Vagina (tissue), 2 donors: ENCODE results near the gene PPP2R3B. TPM values are rescaled to one million over a fixed set of nuclear protein-coding genes. Genes with fewer than 3 reads are reported as not detected.

ENCODE experiments used
- DNase-seq, 2 donors: peaks; one replicate each; pipeline ENCODE4 v3.0.0-alpha.2; 2017; ENCODE audit errors: extremely low spot score in 2 of 2
- H3K27ac ChIP-seq: fragments of 200-600 bp; sonication (generic); one replicate; pipeline ENCODE4 v1.5.1; 2019
- H3K27me3 ChIP-seq: fragments of 200-600 bp; sonication (generic); one replicate; pipeline ENCODE4 v1.5.1; 2019
- H3K36me3 ChIP-seq, 2 donors: fragments of 200-600 bp; sonication (generic); one replicate each; pipeline ENCODE4 v1.5.1; 2017 to 2019
- H3K4me1 ChIP-seq: fragments of 200-600 bp; sonication (generic); one replicate; pipeline ENCODE4 v1.5.1; 2019
- H3K4me3 ChIP-seq, 2 donors: fragments of 200-600 bp; sonication (generic); 1 replicate in 1 of 2; 2 replicates in 1 of 2; pipeline ENCODE4 v1.5.1; 2016 to 2019
- H3K9me3 ChIP-seq: fragments of 200-600 bp; sonication (generic); one replicate; pipeline ENCODE4 v1.5.1; 2019
- POLR2A ChIP-seq, 2 donors: fragments of 450-650 bp; IDR thresholded peaks; one replicate each; pipeline ENCODE4 v1.6.1; 2017; ENCODE audit warnings: antibody characterized with exemption in 2 of 2, mild to moderate bottlenecking in 2 of 2, moderate library complexity in 2 of 2
- POLR2AphosphoS5 ChIP-seq, 2 donors: sonication (generic); formaldehyde crosslinking; IDR thresholded peaks; one replicate each; pipeline ENCODE4 v1.9.0; 2017; ENCODE audit warnings: antibody characterized with exemption in 2 of 2, mild to moderate bottlenecking in 2 of 2, low read depth in 1 of 2; ENCODE audit not compliant: insufficient read depth in 1 of 2
- intact Hi-C: fragments of 100-400 bp; cut with DNase I; formaldehyde crosslinking; loops from one replicate; pipeline ENCODE4 v1.15.1; 2023
- total RNA-seq: library from RNA; depleted of rRNA; stranded (reverse); fragments of >200 nt; gene quantifications from one replicate; pipeline ENCODE4 v1.2.3, GENCODE V29; 2016
- TF ChIP-seq, protein P1 (sequence below), 3 experiments: fragments of 450-650 bp in 2 of 3; fragments of 200-600 bp in 1 of 3; sonication (generic) in 1 of 3; IDR thresholded peaks; one replicate each; pipeline ENCODE4 v1.5.1; 2017 to 2019; ENCODE audit warnings: antibody characterized with exemption in 3 of 3, mild to moderate bottlenecking in 2 of 3, moderate library complexity in 2 of 3

PPP2R3B gene
- total RNA-seq, 1 donor from 2014 or later, result 28.5 TPM

DNA sequence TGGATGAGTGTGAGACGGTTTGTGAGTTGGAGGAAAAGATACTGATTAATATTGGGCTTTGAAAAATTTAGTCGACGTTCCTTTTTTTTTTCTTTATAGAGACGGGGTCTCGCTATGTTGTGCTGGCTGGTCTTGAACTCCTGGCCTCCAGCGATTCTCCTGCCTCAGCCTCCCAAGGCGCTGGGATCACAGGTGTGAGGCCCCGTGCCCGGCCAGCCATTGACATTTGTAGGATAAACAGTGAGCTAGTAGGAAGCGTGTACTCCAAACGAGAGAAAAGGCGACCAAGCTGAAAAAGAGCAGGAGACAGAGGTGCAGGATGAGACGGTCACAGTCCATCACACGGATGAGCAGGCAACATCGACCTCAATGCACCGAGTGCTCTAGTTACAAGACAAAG lies 19.4 kb downstream of the PPP2R3B start:
- TF ChIP-seq POLR2A (IDR thresholded peaks at IDR 0.05), result no peak
- TF ChIP-seq, protein P1, sequence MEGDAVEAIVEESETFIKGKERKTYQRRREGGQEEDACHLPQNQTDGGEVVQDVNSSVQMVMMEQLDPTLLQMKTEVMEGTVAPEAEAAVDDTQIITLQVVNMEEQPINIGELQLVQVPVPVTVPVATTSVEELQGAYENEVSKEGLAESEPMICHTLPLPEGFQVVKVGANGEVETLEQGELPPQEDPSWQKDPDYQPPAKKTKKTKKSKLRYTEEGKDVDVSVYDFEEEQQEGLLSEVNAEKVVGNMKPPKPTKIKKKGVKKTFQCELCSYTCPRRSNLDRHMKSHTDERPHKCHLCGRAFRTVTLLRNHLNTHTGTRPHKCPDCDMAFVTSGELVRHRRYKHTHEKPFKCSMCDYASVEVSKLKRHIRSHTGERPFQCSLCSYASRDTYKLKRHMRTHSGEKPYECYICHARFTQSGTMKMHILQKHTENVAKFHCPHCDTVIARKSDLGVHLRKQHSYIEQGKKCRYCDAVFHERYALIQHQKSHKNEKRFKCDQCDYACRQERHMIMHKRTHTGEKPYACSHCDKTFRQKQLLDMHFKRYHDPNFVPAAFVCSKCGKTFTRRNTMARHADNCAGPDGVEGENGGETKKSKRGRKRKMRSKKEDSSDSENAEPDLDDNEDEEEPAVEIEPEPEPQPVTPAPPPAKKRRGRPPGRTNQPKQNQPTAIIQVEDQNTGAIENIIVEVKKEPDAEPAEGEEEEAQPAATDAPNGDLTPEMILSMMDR (IDR thresholded peaks at IDR 0.05), result no peak
- no peak for TF ChIP-seq POLR2AphosphoS5 (IDR thresholded peaks at IDR 0.05; ENCODE audit: insufficient read depth in 1 of 2, low read depth in 1 of 2)
- no peak overlapping the region for H3K4me3 ChIP-seq
- no peaks in the 10 kb centered on the region for H3K27me3 ChIP-seq
- intact Hi-C loops, result no loop called here
- H3K36me3 ChIP-seq, result no peaks in the 10 kb centered on the region
- no peak overlapping the region for H3K27ac ChIP-seq
- no peak for DNase-seq
- no peaks in the 10 kb centered on the region for H3K4me1 ChIP-seq
- no peaks in the 10 kb centered on the region for H3K9me3 ChIP-seq

DNA sequence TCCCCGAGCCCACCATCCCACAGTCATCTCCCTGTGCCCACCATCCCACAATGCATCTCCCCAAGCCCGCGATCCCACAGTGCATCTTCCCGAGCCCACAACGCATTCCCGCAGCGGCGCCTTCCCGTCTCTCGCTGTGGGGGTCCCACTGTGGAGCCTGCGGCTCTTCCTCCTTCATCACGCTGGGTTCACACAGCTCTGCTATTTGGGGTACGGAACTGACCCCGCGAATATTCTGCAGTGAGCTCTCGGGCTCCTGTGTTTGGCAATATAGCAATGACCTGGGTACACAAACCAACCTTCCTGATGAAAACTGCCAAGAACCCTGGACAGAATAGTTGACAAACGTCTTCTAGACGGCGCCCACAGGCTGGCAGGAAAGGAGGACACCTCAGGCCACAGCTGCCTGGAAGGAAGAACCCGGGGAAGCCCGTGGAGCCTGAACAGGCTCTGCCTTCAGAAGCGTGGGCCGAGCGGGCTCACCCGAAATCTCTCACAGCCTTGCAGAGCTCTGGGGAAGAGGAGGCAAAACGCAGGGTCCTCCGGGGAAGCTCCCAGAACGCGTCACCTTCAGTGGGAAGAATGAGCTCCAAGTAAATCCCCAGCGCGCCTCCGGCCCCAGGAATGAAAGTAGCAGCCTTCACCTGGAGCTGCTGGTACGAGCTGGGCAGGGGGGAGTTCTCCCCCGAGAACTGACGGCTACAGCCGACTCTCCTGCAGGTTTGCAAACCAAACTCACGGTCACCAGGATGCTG lies 22.9 kb downstream of the PPP2R3B start:
- H3K27ac ChIP-seq, result no peak overlapping the region
- intact Hi-C loops, result no loop called here

DNA sequence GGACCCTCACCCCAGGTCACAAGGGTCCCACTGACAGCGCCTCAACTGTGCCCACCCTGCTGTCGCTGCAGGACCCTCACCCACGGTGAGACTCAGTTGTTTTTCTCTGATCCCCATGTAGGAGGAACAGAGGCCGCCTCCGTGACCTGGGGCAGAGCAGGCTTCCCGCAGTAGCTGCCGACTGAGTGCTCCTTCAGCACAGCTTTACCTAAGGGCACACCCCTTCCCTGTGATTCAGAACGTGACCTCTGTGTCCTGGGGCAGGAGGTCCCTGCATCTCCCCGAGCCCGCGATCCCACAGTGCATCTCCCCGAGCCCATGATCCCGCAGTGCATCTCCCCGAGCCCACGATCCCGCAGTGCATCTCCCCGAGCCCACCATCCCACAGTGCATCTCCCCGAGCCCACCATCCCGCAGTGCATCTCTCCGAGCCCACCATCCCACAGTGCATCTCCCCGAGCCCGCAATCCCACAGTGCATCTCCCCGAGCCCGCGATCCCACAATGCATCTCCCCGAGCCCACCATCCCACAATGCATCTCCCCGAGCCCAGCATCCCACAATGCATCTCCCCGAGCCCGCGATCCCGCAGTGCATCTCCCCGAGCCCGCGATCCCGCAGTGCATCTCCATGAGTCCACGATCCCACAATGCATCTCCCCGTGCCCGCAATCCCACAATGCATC lies 23.6 kb downstream of the PPP2R3B start:
- Histone ChIP-seq H3K27me3 (no peaks in the 10 kb centered on the region), H3K36me3 (peaks cover 0 to 24% of the 10 kb centered on the region in 2 donors), H3K4me1 (no peaks in the 10 kb centered on the region), H3K9me3 (peaks cover 10% of the 10 kb centered on the region), H3K4me3 (no peak overlapping the region), H3K27ac (no peak overlapping the region)
- DNase-seq, result no peak
- intact Hi-C loops, result no loop called here
- TF ChIP-seq POLR2AphosphoS5 (IDR thresholded peaks at IDR 0.05; ENCODE audit: insufficient read depth in 1 of 2, low read depth in 1 of 2), result no peak
- no peak for TF ChIP-seq POLR2A (IDR thresholded peaks at IDR 0.05)
- TF ChIP-seq, protein P1 (IDR thresholded peaks at IDR 0.05), result no peak

More for the DNA sequence above, 22.9 kb downstream of the PPP2R3B start:
- DNase-seq, result no peak
- no peaks in the 10 kb centered on the region for H3K4me1 ChIP-seq
- peaks cover 0 to 24% of the 10 kb centered on the region in 2 donors for H3K36me3 ChIP-seq
- no peak overlapping the region for H3K4me3 ChIP-seq
- no peaks in the 10 kb centered on the region for H3K27me3 ChIP-seq
- TF ChIP-seq POLR2AphosphoS5 (IDR thresholded peaks at IDR 0.05; ENCODE audit: insufficient read depth in 1 of 2, low read depth in 1 of 2) (no peak), POLR2A (IDR thresholded peaks at IDR 0.05) (no peak)
- TF ChIP-seq, protein P1 (IDR thresholded peaks at IDR 0.05), result no peak
- H3K9me3 ChIP-seq, result peaks cover 10% of the 10 kb centered on the region

DNA sequence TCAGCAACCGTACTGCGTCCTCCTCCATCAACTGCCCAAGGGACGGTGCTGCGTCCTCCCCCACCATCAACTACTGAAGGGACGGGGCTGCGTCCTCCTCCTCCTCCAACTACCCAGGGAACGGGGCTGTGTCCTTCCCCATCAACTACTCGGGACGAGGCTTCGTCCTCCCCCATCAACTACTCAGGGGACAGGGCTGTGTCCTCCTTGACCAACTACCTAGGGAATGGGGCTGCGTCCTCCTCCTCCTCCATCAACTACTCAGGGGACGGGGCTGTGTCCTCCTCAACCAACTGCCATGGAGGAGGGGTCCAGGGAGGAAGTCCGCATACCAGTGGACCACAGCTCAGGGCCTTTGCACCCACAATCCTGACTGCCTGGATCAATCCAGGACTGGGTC lies 24.4 kb downstream of the PPP2R3B start:
- no peak for TF ChIP-seq POLR2AphosphoS5 (IDR thresholded peaks at IDR 0.05; ENCODE audit: insufficient read depth in 1 of 2, low read depth in 1 of 2)
- Histone ChIP-seq H3K27ac (no peak overlapping the region), H3K27me3 (no peaks in the 10 kb centered on the region), H3K36me3 (peaks cover 0 to 24% of the 10 kb centered on the region in 2 donors), H3K9me3 (peaks cover 10% of the 10 kb centered on the region), H3K4me1 (no peaks in the 10 kb centered on the region), H3K4me3 (no peak overlapping the region)
- DNase-seq, result no peak
- intact Hi-C loops, result no loop called here

DNA sequence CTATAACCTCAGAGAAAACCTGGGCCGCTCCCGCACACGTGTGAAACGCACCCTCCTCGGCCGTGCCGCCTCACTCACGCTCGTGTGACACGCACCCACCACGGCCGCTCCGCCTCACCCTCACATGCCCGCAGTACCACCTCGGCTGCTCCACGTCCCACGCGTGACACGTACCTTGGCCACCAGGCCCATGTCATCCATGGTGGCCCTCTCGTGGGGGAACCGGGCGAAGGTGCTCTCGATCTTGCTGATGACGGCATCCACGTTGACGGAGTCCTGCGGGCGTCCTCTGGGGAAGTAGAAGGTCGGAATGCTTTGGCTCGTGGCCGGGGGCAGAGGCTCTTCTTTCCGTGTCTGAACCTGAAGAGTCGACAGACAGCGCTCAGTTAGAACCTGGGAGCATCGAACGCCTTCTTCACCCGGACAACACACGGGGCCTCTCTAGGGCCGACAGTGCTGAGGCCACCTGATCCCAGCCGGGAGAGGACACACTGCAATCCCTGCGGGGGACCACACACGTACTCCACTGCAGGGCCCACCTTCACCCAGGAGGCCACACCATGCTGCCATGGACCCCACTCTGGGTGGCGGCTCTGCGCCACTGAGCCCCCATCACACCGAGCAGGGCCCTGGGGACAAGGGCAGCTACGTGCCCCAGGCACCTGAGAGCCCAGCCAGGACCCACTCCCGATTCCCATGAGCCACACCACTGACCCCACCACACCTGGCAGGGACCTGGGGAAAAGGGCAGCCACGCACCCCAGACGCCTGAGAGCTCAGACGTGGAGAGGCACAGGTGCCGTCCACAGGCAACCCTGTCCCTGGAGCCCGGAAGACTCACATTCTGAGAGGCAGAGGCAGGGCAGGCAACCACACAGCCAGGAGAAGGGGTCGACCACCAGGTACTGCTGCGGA lies 25.2 kb downstream of the PPP2R3B start:
- peaks cover 10% of the 10 kb centered on the region for H3K9me3 ChIP-seq
- H3K4me1 ChIP-seq, result no peaks in the 10 kb centered on the region
- no peak for DNase-seq
- H3K4me3 ChIP-seq, result no peak overlapping the region
- intact Hi-C loops, result no loop called here
- peaks cover 0 to 24% of the 10 kb centered on the region in 2 donors for H3K36me3 ChIP-seq
- no peak overlapping the region for H3K27ac ChIP-seq
- TF ChIP-seq POLR2AphosphoS5 (IDR thresholded peaks at IDR 0.05; ENCODE audit: insufficient read depth in 1 of 2, low read depth in 1 of 2) (no peak), POLR2A (IDR thresholded peaks at IDR 0.05) (no peak)
- TF ChIP-seq, protein P1 (IDR thresholded peaks at IDR 0.05), result no peak
- no peaks in the 10 kb centered on the region for H3K27me3 ChIP-seq
